ENCODE results near the gene TFG.
"Not testable (repeated sequence)": the region's sequence is repeated elsewhere in the genome, so short reads cannot be mapped to it uniquely, and the experiment has no call there.

TFG gene

DNA sequence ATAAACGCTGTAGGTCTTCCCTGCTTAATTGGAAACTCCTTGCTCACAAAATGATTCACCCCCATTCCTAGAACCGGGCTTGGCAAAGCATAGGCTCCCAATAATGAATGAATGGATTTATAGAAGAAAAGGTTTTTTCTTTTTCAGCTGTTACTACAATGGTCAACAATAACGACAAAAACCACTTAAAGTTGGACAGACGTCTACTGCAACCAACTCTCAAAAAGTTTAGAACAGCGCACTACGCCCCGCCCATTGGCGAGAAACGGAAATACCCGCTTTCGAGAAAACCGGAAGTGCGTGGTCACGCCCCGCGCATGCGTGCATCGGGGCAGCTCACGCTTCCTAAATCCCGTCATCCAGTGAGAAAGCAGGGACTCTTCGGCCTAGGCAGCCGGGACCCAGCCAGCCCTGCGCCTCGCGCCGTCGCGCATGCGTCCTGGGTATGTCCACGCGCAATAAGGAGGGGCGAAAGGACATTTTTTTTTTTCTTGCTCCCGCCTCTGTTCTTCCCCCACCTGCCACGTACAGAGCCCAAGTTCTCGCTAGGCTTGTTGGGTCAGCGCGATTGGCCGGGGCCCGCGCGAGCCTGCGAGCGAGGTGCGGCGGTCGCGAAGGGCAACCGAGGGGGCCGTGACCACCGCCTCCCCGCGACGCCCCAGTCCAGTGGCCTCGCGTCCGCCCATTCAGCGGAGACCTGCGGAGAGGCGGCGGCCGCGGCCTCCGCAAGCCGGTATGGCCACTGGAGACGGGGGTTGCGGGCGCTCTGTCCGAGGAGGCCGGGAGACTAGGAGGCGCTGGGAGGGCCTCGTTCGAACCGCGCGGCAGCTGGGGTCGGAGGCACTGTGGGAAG, at the start of gene TFG:
TFG (plus strand) TSS at position 506 of the 853 bp plus-strand sequence. CDS start 4,192 bp downstream, outside the sequence.
- peak; percentile 93 to 94 (median 93) for DNase-seq (ENCODE audit: low read depth in 2 of 3, low spot score in 2 of 3)

DNA sequence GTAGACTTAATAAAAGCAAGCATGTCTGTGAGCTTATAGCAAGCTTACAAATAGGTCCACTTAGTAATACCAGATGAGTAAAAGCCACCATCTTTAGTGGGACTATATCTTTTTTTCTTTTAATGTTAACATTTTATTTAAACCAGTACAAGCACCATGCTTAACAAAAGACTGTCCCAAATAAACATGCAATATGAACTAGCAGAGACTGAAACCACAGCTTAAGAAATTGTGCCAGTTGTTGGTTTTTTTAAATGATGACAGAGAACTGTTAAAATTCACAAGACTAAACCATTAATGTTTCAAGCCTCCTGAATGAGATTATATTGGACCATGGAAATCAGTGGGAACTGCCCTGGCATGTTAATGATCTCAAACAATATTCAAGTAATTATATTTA, 48.0 kb upstream of the TFG start:
- DNase-seq (ENCODE audit: low read depth in 2 of 3, low spot score in 2 of 3), result not testable (repeated sequence)

DNA sequence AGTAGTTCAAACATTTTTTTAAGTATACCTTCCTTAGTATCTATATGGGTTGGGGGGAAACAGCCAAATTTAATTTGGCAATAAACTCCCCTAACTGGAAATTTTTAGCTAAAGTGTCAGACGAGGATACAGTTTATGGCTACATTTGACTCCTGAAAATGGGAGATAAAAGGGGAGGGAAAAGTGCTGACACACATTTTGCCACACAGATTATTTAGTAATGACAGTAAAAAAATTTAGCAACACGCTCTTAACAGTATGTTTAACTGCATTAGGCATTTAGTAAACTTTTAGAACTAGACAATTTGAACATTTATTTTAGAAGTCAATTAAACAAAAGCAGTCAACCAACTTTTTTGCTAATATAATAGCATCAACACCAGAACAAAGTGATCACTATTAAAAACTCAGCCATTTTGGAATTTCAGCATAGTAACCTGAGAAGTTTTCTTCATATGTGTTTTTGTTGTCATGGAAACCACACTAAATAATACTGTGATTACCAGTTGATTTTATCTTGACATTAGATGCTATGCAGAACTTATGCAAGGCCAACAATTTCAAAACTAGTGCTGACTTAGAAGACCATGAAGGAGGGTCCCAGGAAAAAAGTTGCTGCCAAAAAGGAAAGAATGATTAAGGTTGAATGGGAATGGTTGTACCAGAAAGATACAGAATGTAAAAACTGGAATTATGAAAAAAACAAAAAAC, 47.0 kb upstream of the TFG start:
- no peak for DNase-seq (ENCODE audit: low read depth in 2 of 3, low spot score in 2 of 3)

GRCh38 chr3:100665230-100665629, 44.1 kb upstream of the TFG start:
- no peak for DNase-seq (ENCODE audit: low read depth in 2 of 3, low spot score in 2 of 3)

GRCh38 chr3:100666699-100667098, 42.6 kb upstream of the TFG start:
- not testable (repeated sequence) for DNase-seq (ENCODE audit: low read depth in 2 of 3, low spot score in 2 of 3)

GRCh38 chr3:100667316-100667715, 42.0 kb upstream of the TFG start:
- not testable (repeated sequence) for DNase-seq (ENCODE audit: low read depth in 2 of 3, low spot score in 2 of 3)

- not testable (repeated sequence) for DNase-seq (ENCODE audit: low read depth in 2 of 3, low spot score in 2 of 3)
Measured at GRCh38 chr3:100670995-100671394, 38.3 kb upstream of the TFG start.

- DNase-seq (ENCODE audit: low read depth in 2 of 3, low spot score in 2 of 3), result no peak
Measured at GRCh38 chr3:100681496-100681895, 27.8 kb upstream of the TFG start.

GRCh38 chr3:100682056-100682853, 27.0 kb upstream of the TFG start:
- no peak for DNase-seq (ENCODE audit: low read depth in 2 of 3, low spot score in 2 of 3)

GRCh38 chr3:100682854-100683760, 26.2 kb upstream of the TFG start:
- no peak for DNase-seq (ENCODE audit: low read depth in 2 of 3, low spot score in 2 of 3)

DNA sequence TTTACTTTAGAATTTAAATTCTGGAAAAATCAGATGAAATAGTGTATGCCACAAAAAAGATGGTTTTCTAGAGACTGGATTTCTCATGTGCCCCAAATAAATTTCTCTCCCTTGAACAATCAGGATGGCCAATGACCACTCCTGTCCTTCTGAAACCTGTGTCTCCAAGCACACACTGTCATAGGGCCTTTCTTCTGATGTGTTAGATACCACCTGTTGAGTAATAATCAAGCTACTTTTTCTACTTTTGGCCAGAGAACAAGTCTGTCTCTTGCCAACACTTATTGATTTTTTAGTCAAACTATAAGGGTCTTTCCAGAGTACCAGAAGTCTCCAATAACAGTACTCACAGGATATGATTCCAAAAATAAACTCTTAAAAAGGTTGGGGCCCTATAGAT, 16.1 kb upstream of the TFG start:
- DNase-seq (ENCODE audit: low read depth in 2 of 3, low spot score in 2 of 3), result no peak

DNA sequence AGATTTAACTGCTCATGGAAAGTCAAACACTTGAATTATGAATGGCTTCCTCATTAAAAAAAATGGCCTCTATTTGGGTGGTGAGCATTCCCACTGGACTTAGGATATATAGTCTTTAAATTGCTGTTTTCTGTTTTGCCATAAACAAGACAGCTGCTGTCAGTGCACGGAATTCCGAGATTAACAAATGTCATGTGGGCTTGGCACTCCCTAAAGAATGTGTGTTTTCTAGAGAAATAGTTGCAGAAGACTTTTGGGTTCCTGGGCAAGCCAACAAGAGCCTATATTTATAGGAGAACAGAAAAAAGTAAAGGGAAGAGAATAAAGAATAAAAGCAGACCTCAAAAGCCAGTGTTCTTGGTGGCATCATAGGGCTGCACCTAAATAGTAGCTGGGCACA, 13.6 kb upstream of the TFG start:
- no peak for DNase-seq (ENCODE audit: low read depth in 2 of 3, low spot score in 2 of 3)

DNA sequence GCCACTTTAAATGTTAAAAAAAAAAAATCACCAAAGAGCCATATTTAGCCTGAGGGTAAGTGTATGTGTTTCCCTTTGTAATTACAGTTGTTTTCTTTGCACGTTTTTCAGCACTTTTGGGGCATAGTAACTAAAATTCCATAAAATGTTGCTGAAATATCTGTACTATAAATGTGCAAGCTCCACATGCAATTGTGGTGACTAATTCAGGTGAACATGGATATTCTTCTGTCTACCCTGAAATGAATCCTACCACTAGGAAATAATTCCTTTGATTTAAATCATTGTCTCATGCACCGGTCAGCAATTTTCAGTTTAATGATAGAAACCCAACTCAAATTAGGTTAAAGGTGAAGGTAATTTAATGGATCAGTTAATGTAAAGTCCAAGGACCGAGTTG, 13.1 kb upstream of the TFG start:
- DNase-seq (ENCODE audit: low read depth in 2 of 3, low spot score in 2 of 3), result no peak

DNA sequence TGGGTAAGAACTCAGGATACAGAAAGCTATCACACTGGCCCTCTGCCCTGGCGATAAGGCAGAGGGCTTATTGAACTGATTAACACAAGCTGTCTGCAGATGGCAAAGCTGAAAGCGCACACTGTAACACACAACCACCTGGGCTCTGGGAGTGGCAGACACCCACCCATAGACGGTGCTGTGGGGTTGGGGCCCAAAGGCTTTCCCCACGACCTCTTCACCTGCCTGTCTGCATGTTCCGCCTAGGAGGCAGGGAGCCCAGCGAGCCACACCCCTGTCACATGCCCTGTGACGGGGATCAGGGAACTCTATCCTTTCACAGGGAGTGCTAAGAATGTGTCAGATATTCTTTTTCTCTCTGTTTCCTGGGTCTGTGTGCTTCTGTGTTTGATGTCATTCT, 12.1 kb upstream of the TFG start:
- DNase-seq (ENCODE audit: low read depth in 2 of 3, low spot score in 2 of 3), result no peak

DNA sequence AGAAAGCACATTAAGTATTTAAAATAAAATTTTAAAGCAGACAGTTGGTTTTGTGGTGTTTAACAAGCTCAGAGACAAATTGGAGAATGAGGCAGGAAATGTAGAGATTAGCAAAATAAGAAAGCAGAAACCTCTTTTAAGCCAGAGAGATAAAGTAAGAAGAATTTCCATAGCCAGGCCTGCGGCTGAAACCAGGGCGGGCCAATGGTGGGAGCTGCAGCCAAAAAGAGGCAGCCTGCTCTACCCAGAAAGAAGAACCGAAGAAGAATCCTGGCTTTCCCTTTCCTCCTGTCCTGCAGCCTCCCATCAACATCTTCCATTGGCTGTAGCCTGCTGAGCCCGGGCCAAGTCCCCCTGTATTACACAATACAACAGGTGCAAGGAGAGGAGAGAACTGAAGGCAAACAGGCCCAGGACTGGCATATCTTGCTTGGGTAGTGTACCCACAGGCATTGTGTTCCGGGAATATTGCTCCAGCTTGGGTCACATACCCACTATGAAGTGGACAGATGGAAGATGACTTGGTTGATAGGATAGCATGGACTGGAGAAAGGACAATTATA, 11.5 kb upstream of the TFG start:
- no peak for DNase-seq (ENCODE audit: low read depth in 2 of 3, low spot score in 2 of 3)

DNA sequence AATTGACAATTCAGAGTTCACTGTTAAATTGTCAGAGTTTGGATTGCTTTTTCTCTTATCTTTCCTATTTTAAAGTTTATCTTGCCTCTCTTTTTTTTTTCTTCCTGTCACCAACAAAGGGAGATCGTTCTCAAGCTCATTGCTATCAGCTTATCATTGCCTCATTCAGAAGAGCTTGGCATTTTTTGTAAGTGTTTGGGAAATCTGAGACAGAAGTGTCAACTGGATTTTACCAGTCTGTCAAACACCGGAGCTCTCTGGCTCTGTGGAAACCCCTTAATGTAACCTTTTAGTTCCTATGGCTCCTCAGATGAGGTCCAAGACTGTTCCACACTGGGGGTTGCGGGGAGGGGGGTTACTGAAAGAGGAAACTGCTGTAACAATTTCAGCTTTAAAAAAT, 10.6 kb upstream of the TFG start:
- no peak for DNase-seq (ENCODE audit: low read depth in 2 of 3, low spot score in 2 of 3)

GRCh38 chr3:100700708-100701107, 8.6 kb upstream of the TFG start:
- no peak for DNase-seq (ENCODE audit: low read depth in 2 of 3, low spot score in 2 of 3)

GRCh38 chr3:100702082-100702979, 7.0 kb upstream of the TFG start:
- no peak for DNase-seq (ENCODE audit: low read depth in 2 of 3, low spot score in 2 of 3)

GRCh38 chr3:100702980-100703345, 6.3 kb upstream of the TFG start:
- DNase-seq (ENCODE audit: low read depth in 2 of 3, low spot score in 2 of 3), result no peak

All from activated CD8-positive, alpha-beta memory T cell treated with anti-CD3 and anti-CD28 coated beads for 48 hours (primary cell).